Adrenal gland (tissue), 5 donors: ENCODE data around the gene HEYL.

Experiments
- POLR2A ChIP-seq, 2 donors: fragments of 450-650 bp; IDR thresholded peaks; one replicate each; pipeline ENCODE4 v1.6.1; 2017; ENCODE audit warnings: antibody characterized with exemption in 2 of 2, mild to moderate bottlenecking in 2 of 2, moderate library complexity in 1 of 2
- TF ChIP-seq, protein P1 (sequence below), 6 experiments: fragments of 450-650 bp in 4 of 6; fragments of 200-600 bp in 2 of 6; sonication (generic) in 1 of 6; IDR thresholded peaks; 1 replicate in 5 of 6; 2 replicates in 1 of 6; pipeline versions ENCODE4 v1.5.1 to v1.8.0; 2016 to 2021; ENCODE audit warnings: antibody characterized with exemption in 6 of 6, mild to moderate bottlenecking in 2 of 6, moderate library complexity in 1 of 6
- donor health status: DM: no; HTN: no; CAD: no.

DNA sequence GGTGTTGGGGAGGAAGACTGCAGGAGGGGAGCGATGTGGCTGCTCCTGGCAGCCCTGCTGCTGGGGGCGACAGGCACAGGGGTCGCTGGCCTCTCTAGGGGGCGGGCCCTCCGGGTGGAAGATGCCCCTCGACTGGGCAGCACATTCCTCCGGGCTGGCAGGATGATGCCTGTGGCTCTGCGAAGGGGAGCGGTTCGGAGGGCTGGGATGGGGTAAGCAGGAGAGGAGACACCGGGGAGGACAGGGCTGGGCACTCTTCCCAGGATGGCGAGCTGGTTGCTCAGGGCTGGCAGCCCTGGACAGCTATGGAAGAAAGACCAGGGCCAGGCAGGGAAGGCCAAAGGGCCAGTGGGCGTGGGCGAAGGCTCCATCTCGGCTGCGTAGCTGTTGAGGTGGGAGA, 12.8 kb downstream of the HEYL start:
- TF ChIP-seq, protein P1, sequence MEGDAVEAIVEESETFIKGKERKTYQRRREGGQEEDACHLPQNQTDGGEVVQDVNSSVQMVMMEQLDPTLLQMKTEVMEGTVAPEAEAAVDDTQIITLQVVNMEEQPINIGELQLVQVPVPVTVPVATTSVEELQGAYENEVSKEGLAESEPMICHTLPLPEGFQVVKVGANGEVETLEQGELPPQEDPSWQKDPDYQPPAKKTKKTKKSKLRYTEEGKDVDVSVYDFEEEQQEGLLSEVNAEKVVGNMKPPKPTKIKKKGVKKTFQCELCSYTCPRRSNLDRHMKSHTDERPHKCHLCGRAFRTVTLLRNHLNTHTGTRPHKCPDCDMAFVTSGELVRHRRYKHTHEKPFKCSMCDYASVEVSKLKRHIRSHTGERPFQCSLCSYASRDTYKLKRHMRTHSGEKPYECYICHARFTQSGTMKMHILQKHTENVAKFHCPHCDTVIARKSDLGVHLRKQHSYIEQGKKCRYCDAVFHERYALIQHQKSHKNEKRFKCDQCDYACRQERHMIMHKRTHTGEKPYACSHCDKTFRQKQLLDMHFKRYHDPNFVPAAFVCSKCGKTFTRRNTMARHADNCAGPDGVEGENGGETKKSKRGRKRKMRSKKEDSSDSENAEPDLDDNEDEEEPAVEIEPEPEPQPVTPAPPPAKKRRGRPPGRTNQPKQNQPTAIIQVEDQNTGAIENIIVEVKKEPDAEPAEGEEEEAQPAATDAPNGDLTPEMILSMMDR (IDR thresholded peaks at IDR 0.05): no peak
- no peak for TF ChIP-seq POLR2A (IDR thresholded peaks at IDR 0.05)
